Heart right ventricle (tissue), 16 donors: ENCODE measurements around the gene RNF151. TPM values are rescaled to one million over a fixed set of nuclear protein-coding genes. Genes with fewer than 3 reads are reported as not detected.
"Not testable (repeated sequence)": the region's sequence is repeated elsewhere in the genome, so short reads cannot be mapped to it uniquely, and the experiment has no call there.

Experiments used
- ATAC-seq, 8 donors: fragments of 200-7000 bp; cut with Tn5 transposase; one replicate each; pipeline ENCODE4 v1.9.1; 2020; ENCODE audit warnings: mild to moderate bottlenecking in 8 of 8, moderate library complexity in 8 of 8, moderate number of reproducible peaks in 1 of 8
- DNase-seq, 2 donors: peaks; one replicate each; pipeline ENCODE4 v3.0.0-alpha.2; 2020
- H3K27ac ChIP-seq, 10 donors: fragments of 200-600 bp; sonication (generic) in 2 of 10; one replicate each; pipeline versions ENCODE4 v1.5.0 to v1.8.0; 2020 to 2022; ENCODE audit warnings: mild to moderate bottlenecking in 3 of 10
- H3K27me3 ChIP-seq, 7 donors: fragments of 200-600 bp; one replicate each; pipeline ENCODE4 v1.8.0; 2021 to 2022; ENCODE audit warnings: mild to moderate bottlenecking in 2 of 7
- H3K36me3 ChIP-seq, 9 donors: fragments of 200-600 bp; sonication (generic) in 1 of 9; one replicate each; pipeline versions ENCODE4 v1.5.0 to v1.8.0; 2020 to 2022; ENCODE audit warnings: mild to moderate bottlenecking in 2 of 9
- H3K4me1 ChIP-seq, 9 donors: fragments of 200-600 bp; sonication (generic) in 1 of 9; one replicate each; pipeline versions ENCODE4 v1.5.0 to v1.8.0; 2020 to 2022; ENCODE audit warnings: mild to moderate bottlenecking in 4 of 9
- H3K4me3 ChIP-seq, 10 donors: fragments of 200-600 bp; sonication (generic) in 2 of 10; one replicate each; pipeline versions ENCODE4 v1.5.0 to v1.8.0; 2020 to 2022; ENCODE audit warnings: mild to moderate bottlenecking in 7 of 10, moderate library complexity in 2 of 10
- H3K9me3 ChIP-seq, 11 donors: fragments of 200-600 bp in 10 of 11; sonication (generic) in 2 of 11; one replicate each; pipeline versions ENCODE4 v1.5.0 to v1.8.0; 2013 to 2022; ENCODE audit warnings: mild to moderate bottlenecking in 2 of 11, control low read depth in 1 of 11, moderate library complexity in 1 of 11
- WGBS, 2 donors: extraction: QIAGEN DNeasy Blood & Tissue Kit; methylation state at CpG; one replicate each; pipeline ENCODE4 v1.1.7; 2013; ENCODE audit warnings: inconsistent platforms in 1 of 2; 5-methylcytosine and 5-hydroxymethylcytosine counted together
- intact Hi-C, 10 donors: fragments of 100-400 bp; cut with DNase I; formaldehyde crosslinking; loops; one replicate each; pipeline versions ENCODE4 v1.11.1 to v1.14.2; 2022
- polyA plus RNA-seq, 2 donors: library from polyadenylated mRNA; stranded (reverse); fragments of 200-250 nt; gene quantifications; one replicate each; pipeline ENCODE4 v1.2.3, GENCODE V29; 2013
- total RNA-seq, 10 donors: library from RNA; stranded (reverse); fragmentation: NEBNext Ultra II Directional in 3 of 10; extraction: Animal tissue kit (Norgen Biotek cat#: 25700) in 3 of 10; gene quantifications; one replicate each; pipeline versions ENCODE4 v1.2.1 to v1.2.4, GENCODE V29; 2021 to 2023
- TF ChIP-seq, protein P1 (sequence below), 9 donors: fragments of 200-600 bp; sonication (generic) in 2 of 9; IDR thresholded peaks; one replicate each; pipeline versions ENCODE4 v1.5.0 to v1.8.0; 2021 to 2022; ENCODE audit warnings: antibody characterized with exemption in 9 of 9, mild to moderate bottlenecking in 5 of 9, moderate library complexity in 1 of 9
- donor health status: Arrhythmogenic right ventricular cardiomyopathy.
- donor health status: ischemic (EF 13 %, LVEDD 7.1; RV severe dilation, severe dysfunction).
- donor health status: healthy with polysubstance abuse.
- donor health status: DM: no; HTN: yes; CAD: no.
- donor health status: DM: no; HTN: no; CAD: no.
- donor health status: ischemic (EF 25% LVEDD 6.9; RV normal size, moderate dysfunction).
- donor health status: ischemic (EF 25% LVEDD 5.7; RV mildly dilated, moderate dysfunction).
- donor health status: healthy.
- donor health status: DM: yes; HTN: yes; CAD: no.
- donor health status: Ischemic cardiomyopathy.
- donor health status: ischemic (EF 35%, LVEDD 5.7; RV mildly dilated, moderate dysfunction).
- donor health status: nonischemic (EF 11% LVEDD 7.7; RV severe dilation, severe dysfunction).
- donor health status: DM: yes; HTN: yes; CAD: no.
- donor health status: PGD.
- donor health status: ischemic (EF 29% LVEDD 5.4; RV normal size, mild dysfunction).
- donor health status: nonischemic (EF 23%, LVEDD 6.1; RV moderate dilation, normal function).

Gene RNF151
- total and polyA plus RNA-seq, 12 donors, result not detected

DNA sequence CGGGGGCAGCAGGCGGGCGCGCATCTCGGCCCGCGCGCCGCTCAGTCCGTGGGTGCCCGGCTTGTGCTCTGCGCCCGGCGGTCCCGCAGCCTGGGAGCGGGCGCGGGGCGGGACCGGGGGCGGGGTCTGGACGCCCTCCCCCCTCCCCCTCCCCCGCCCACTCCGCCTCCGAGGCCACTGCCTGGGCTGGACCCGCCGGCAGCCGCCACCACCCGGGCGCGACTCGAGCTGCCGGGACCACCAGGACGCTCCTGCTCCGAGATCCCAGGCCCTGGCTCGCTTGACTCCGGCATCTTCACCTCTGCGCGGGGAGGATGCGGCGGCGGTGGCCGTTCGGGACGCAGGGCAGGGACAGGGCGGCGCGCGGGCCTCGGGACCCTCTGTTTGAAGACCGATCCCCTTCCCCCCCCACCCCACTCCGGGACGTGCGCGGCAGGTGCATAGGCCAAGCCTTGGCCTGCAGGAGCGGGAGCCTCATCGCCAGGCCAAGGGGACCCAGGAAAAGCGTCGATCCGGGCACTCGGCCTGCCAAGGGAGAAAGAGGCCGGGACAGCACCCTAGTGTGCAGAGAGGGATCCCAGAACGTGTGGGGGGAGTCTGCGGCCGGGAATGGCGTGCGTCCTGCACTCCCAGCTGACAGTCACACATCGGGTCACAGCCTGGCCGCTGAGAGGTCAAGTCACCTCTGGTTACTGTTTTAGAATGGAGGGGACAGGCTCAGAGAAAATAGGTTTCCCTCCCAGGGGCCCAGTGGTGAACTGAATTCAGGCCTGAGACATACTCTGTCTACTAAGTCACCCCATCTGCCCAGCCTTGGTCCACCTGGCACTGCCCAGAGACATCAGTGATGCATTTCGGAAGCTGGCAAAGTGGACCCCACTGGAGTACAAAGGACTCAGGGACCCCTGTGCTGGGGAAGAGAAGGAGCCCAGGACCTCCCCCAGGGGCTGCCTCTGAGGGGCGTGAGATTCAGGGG lies 48.0 kb upstream of the RNF151 start, which contains the start of gene HS3ST6:
HS3ST6 (minus strand) TSS at position 65 of the 976 bp plus-strand sequence. CDS start 92 bp downstream, outside the sequence.
- H3K4me1 ChIP-seq, result peaks cover 0 to 10% (median 4%) of the 10 kb centered on the region in 9 donors
- H3K36me3 ChIP-seq, result no peaks in the 10 kb centered on the region
- H3K9me3 ChIP-seq, result no peaks in the 10 kb centered on the region
- intact Hi-C loops, result no loop called here
- 4 to 5% methylated on average over 54 to 62 of the region's 71 CpGs for WGBS, 2 donors
- TF ChIP-seq, protein P1, sequence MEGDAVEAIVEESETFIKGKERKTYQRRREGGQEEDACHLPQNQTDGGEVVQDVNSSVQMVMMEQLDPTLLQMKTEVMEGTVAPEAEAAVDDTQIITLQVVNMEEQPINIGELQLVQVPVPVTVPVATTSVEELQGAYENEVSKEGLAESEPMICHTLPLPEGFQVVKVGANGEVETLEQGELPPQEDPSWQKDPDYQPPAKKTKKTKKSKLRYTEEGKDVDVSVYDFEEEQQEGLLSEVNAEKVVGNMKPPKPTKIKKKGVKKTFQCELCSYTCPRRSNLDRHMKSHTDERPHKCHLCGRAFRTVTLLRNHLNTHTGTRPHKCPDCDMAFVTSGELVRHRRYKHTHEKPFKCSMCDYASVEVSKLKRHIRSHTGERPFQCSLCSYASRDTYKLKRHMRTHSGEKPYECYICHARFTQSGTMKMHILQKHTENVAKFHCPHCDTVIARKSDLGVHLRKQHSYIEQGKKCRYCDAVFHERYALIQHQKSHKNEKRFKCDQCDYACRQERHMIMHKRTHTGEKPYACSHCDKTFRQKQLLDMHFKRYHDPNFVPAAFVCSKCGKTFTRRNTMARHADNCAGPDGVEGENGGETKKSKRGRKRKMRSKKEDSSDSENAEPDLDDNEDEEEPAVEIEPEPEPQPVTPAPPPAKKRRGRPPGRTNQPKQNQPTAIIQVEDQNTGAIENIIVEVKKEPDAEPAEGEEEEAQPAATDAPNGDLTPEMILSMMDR (IDR thresholded peaks at IDR 0.05), result no peak
- H3K4me3 ChIP-seq, result peak within 1 kb of the TSS in 2 of 10 donors; percentile 5 to 16
- H3K27ac ChIP-seq, result no peak within 1 kb of the TSS
- DNase-seq (no peak), ATAC-seq (no peak)
- H3K27me3 ChIP-seq, result peaks cover 14 to 95% (median 94%) of the 10 kb centered on the region in 7 donors

DNA sequence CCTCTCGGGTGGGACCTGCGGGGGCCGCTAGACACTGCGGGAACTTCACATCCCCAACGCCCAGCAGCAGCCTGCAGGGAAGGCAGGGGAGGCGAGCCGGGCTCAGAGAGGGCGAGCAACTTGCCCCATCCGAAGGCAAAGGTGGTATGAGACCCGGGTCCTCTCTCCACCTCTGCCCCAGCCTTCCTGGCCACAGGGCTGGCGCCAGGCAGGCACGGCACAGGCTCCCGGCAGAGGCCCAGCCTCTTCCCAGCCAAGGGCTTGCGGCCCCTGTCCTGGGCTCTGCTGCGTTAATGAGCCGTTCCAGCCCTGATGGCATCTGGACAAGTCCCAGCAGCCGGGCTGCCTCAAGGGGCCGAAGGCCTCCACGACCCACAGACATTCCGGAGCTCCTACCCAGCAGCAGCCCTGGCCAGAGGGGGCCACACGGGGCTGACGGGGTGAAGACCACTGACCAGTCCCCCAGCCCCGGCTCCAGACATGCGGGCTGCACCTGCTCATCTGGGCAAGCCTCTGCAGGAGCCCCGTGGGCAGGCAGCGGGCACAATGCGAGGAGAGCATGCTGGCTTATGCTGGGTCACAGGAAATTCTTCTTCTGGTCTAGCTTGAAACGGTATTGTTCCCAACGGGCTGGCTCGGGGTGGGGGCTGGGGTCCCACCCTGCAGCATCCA lies 47.2 kb upstream of the RNF151 start:
- ATAC-seq, result no peak
- Histone ChIP-seq H3K27ac (no peak overlapping the region), H3K36me3 (no peaks in the 10 kb centered on the region), H3K4me1 (peaks cover 0 to 15% (median 7%) of the 10 kb centered on the region in 9 donors), H3K27me3 (peaks cover 14 to 95% (median 94%) of the 10 kb centered on the region in 7 donors), H3K4me3 (no peak overlapping the region), H3K9me3 (no peaks in the 10 kb centered on the region)
- intact Hi-C loops, result no loop called here
- TF ChIP-seq, protein P1 (IDR thresholded peaks at IDR 0.05), result no peak
- 32 to 33% methylated on average over 30 of the region's 30 CpGs for WGBS, 2 donors
- no peak for DNase-seq

DNA sequence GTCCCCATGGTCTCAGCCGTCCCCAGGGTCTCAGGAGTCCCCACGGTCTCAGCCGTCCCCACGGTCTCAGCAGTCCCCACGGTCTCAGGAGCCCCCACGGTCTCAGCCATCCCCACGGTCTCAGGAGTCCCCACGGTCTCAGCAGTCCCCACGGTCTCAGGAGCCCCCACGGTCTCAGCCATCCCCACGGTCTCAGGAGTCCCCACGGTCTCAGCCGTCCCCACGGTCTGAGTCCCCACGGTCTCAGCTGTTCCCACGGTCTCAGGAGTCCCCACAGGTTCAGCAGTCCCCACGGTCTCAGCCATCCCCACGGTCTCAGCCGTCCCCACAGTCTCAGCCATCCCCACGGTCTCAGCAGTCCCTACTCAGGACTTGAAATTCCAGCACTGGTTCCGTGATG lies 46.5 kb upstream of the RNF151 start:
- not testable (repeated sequence) for DNase-seq, H3K4me3 ChIP-seq, ATAC-seq, H3K27ac ChIP-seq, H3K9me3 ChIP-seq, H3K36me3 ChIP-seq
- WGBS, 2 donors, result 66 to 69% methylated on average over 21 of the region's 21 CpGs
- Histone ChIP-seq H3K27me3 (peaks cover 14 to 94% (median 91%) of the 10 kb centered on the region in 7 donors), H3K4me1 (peaks cover 0 to 15% (median 7%) of the 10 kb centered on the region in 9 donors)
- intact Hi-C loops, result loop anchor here in 1 of 10 donors (10.0 kb wide), 1 partner anchor 65 kb away; the partner anchor contains the start of genes GFER, NOXO1 and SYNGR3

DNA sequence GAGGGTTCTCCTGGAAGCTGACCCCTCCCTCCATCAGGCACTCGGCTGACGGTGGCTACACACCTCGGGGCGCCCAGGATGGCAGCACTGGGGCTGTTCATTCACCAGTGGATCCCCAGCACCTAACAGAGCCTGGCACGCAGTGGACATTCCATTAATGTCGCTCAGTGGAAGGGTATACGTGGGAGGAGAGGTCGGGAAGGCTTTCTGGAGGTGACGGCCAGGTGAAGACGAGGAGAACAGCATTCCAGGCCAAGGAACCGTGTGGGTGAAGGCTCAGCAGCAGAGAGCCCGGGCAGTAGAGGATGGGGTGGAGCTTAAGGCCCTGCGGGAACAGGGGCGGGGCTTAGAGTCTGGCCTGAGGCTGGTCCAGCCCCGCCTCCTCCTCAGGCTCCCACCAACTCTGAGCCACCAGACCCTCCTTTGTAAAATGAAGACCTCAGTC lies 45.9 kb upstream of the RNF151 start:
- DNase-seq (no peak), ATAC-seq (peak in 1 of 8 donors; percentile 39)
- Histone ChIP-seq H3K9me3 (no peaks in the 10 kb centered on the region), H3K27ac (no peak overlapping the region), H3K4me1 (peaks cover 0 to 15% (median 7%) of the 10 kb centered on the region in 9 donors), H3K4me3 (no peak overlapping the region), H3K27me3 (peaks cover 14 to 93% (median 85%) of the 10 kb centered on the region in 7 donors), H3K36me3 (no peaks in the 10 kb centered on the region)
- WGBS, 2 donors, result 11 to 12% methylated on average over 15 of the region's 15 CpGs
- intact Hi-C loops, result loop anchor here in 1 of 10 donors (10.0 kb wide), 1 partner anchor 64 kb away; the partner anchor contains the start of genes GFER, NOXO1 and SYNGR3
- TF ChIP-seq, protein P1 (IDR thresholded peaks at IDR 0.05), result no peak
